GM21576 (cell line): ENCODE measurements around the gene RAB3GAP2.
"Not testable (repeated sequence)": the region's sequence is repeated elsewhere in the genome, so short reads cannot be mapped to it uniquely, and the experiment has no call there.

Source experiments
- ATAC-seq: cut with Tn5 transposase; IDR thresholded peaks from one replicate; pipeline ENCODE4 v1.9.1; 2021; ENCODE audit warnings: mild to moderate bottlenecking, moderate library complexity; ENCODE audit not compliant: unreplicated experiment

Gene RAB3GAP2

GRCh38 chr1:220156620-220157146, 115.6 kb downstream of the RAB3GAP2 start:
- no peak for ATAC-seq

DNA sequence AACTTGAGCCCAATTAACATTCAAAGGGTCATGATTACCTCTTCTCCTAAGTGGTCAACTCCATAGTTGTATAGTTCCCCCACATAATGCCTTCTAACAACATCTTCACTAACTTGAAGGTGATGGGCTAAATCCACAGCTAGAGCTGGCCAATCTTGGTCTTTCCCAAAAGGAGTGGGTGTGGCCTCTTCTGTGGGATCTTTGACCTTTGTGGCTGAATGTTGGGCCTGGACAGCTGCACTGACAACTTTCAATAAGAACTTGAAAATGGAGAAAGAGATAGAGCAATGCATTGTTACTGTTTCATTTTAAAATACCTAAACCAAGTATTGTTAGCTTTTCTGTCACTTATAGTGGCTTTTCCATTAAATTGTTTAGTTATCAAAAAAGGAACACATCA, 119.1 kb downstream of the RAB3GAP2 start:
- no peak for ATAC-seq

DNA sequence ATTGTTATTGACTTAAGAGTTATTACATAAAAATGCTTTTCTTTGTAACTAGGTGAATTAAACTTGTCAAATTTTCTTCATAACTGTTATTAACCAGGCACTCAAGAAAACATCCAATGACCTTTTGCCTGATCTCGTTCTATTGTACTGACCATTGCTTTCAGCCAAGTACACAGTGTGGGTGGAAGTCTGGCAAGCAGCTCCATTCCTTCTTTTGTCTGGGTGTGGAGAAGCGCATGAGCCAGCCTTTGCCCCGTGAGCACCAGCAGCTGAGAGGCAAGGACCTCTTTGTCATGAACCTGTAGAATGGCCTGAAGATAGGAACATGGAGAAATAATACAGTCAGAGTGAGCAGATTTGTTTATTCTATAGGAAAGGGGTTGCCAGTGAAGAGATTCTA, 120.8 kb downstream of the RAB3GAP2 start:
- ATAC-seq = no peak

- no peak for ATAC-seq
Observed at GRCh38 chr1:220149742-220150141, 122.5 kb downstream of the RAB3GAP2 start.

- no peak for ATAC-seq
Observed at GRCh38 chr1:220144051-220144450, 128.2 kb downstream of the RAB3GAP2 start.

- ATAC-seq = no peak
Observed at GRCh38 chr1:220139966-220140365, 132.3 kb downstream of the RAB3GAP2 start.

DNA sequence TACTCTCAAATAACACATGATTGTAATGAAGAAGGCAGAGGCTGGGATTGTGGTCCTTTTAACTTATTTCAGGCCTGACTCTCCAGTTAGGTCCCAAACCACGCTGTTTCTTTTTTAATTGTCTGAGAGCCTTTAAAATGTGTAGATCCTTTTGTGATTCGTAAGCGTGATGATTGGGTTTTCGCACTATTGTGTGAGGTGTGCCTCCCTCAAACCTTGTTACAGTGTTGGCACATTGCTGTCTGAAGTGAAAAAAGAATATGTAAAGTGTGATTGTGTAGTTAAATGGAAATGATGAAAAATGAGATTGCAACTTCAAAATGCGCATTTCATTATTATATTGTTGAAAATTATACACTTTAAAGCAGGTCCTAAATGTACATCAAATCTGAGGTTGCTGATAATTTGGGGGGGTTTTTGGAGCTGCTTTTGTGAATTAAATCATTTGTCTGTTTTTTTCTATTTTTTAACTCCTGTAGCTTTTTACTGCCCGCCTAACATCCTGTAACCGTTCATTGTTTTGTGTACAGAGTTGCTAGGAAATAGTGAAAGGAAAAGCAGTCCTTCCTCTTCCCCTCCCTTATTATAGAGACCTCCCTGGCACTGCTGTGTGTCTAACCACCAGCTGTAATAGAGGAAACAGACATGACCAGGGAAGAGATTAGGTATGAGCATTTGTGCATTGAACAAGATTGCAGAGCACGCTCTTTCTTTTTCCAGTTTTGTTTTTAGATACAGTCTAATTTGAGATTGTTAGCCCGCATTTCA, 135.1 kb downstream of the RAB3GAP2 start:
- ATAC-seq = no peak

DNA sequence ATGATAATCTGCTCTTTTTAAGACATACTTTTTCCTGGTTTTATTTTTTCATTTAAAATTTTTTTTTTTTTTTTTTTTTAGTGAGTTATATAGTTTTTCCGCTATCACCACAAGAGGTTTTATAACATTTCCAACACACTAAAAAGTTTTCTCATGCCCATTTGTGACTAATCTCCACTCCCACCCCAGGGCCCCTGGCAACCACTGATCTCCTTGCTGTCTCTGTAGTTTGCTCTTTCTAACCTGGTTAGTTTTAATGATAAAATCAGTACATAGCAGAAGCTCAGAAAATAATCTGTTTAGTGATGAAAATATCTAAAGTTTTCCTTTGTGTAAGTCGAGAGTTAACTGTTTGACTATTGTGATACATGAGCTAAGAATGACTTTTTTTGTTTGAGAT, 136.5 kb downstream of the RAB3GAP2 start:
- no peak for ATAC-seq

DNA sequence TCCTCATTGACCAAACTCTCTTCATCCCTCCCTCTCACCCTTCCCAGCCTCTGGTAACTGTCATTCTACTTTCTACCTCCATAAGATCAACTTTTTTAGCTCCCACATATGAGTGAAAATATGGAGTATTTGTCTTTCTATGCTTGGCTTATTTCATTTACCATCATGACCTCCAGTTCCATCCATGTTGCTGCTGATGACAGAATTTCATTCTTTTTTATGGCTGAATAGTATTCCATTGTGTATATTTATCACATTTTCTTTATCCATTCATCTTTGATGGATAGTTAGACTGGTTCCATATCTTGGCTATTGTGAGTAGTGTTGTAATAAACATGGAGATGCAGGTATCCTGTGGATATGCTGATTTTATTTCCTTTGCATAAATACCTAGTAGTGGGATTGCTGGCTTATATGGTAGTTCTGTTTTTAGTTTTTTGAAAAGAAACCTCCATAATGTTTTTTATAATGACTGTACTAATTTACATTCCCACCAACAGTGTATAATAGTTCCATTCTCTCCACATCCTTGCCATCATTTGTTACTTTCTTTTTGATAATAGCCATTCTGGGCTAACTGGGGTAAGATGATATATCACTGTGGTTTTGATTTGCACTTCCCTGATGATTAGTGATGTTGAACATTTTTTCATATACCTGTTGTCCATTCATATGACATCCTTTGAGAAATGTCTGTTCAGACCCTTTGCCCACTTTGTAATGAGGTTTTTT, 142.6 kb downstream of the RAB3GAP2 start:
- no peak for ATAC-seq

GRCh38 chr1:220127076-220127475, 145.2 kb downstream of the RAB3GAP2 start:
- no peak for ATAC-seq

DNA sequence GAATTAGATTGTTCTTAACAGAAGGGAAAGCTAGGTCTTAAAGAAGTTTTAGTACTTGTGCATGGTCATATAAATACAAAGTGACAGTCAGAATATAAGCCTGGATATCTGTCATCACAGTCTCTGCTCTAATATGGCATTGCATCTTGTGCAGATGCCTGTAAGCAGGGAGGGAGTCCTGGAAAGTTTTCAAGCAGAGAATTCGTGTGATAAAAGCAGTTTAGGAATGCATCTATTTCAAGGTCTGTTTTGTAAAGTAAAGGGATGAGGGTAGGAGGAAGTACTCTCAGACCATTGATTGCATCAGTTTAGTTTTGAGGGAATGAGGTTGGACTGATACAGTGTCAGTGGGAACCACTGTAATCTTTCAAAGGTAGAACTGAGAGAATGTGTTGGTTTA, 147.7 kb downstream of the RAB3GAP2 start:
- no peak for ATAC-seq

DNA sequence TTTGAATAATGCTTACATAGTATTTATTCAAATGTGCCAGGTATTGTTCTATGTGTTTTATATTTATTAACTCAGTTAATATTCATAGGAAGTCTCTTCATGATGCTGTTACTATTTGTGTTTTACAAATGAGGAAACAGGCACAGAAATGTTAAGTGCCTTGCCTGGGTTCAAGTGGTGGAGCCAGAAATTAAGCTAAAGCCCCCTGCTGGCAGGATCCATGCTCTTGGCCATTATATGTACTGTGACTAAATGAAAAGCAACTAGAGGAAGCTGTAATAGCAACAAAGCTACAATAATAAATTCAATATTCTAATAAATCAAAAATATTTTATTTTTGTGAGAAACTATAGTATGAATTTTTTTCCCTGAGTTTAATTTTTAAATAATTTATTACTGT, 148.4 kb downstream of the RAB3GAP2 start:
- ATAC-seq = no peak

GRCh38 chr1:220123066-220123465, 149.2 kb downstream of the RAB3GAP2 start:
- ATAC-seq = no peak

DNA sequence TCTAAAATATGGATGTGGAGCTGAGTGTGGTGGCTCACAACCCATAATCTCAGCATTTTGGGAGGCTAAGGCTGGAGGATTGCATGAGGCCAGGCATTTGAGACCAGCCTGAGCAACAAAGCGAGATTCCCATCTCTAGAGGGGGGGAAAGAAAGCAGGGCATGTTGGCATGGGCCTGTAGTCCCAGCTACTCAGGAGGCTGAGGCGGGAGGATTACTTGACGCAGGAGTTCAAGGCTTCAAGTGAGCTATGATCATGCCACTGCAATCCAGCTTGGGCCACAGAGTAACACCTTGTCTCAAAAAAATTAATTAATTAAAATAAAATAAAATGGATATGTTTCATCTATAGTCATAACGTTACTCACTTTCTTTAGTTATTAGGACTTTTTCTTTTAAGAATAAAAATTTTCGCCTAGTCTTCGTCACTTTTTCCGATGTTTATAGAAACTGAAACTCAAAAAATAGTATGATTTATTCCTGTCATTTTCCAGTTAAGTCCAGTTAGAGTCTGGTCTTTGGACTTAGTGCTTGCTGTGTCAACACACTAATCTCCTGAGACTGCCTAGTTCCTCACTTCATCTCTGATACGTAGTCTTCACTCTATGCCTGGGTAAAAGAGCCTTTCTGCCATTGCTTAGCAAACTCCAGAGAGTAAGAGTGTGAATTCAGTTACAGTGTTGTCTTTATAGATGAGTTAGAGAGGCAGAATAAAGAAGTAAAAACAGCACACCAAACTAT, 150.3 kb downstream of the RAB3GAP2 start:
- ATAC-seq = no peak

DNA sequence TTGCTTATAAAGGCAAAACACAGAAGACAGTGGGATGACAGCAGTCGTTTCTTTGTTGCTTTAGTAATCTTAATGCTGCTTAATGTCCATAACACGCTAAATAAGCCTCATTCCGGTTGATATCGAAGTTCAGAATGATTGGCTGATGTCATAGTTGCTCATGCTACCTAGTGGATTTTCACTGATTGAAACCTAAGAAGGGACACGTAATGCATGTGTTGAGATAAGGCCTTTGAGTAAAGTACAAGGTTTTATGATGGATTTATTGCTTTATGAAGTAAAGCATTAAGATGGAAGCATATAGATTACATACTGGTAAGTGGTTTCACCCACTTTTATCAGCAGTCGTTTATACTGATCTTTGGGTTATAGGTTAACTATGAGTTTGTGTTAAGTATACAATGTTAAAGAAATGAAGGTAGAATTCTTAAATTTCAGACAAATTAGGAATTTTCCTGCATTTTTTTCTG, 153.2 kb downstream of the RAB3GAP2 start:
- ATAC-seq = no peak

DNA sequence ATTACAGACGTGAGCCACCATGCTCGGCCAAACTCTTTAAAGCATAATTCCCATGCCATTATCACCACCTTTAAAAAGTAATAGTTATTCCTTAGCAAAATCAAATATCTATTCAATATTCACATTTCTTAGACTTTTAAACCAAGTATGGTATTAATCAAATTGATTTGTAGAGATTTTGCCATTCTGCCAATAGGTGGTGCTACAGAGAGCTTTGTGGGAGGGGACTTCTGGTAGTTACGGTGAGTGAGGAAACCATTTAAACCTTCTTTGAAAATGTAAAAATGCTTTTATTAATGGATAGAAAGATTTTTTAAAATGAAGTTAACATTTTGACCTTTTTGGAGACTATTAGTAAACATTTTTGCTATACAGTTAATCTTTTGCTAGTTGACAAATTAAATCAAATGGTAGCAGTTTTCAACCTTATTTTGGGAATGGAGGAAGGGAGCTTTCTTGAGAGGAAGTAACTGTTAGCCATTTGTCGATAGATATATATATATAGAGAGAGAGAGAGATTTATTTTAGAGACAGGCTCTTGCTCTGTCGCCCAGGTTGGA, 159.0 kb downstream of the RAB3GAP2 start:
- no peak for ATAC-seq

GRCh38 chr1:220112600-220112999, 159.7 kb downstream of the RAB3GAP2 start:
- ATAC-seq = not testable (repeated sequence)

- not testable (repeated sequence) for ATAC-seq
Observed at GRCh38 chr1:220110473-220110872, 161.8 kb downstream of the RAB3GAP2 start.

- ATAC-seq = no peak
Observed at GRCh38 chr1:220099826-220100225, 172.4 kb downstream of the RAB3GAP2 start.
